SK-N-MC (cell line): Measurements from ENCODE around the gene NRSN1.

Experiments used
- EZH2 ChIP-seq: fragments of 200-600 bp; sonication (generic); IDR thresholded peaks from one replicate; pipeline ENCODE4 v1.6.1; 2017; ENCODE audit warnings: antibody characterized with exemption
- POLR2AphosphoS5 ChIP-seq: IDR thresholded peaks from 2 replicates; pipeline ENCODE4 v1.6.1; 2012; ENCODE audit warnings: mild to moderate bottlenecking, low read depth, low read length, borderline replicate concordance

- TF ChIP-seq EZH2 (no peak), POLR2AphosphoS5 (no peak)
Measured at GRCh38 chr6:24146871-24147270, 20.9 kb downstream of the NRSN1 start.
